ENCODE measurements around the gene STXBP6. TPM values are rescaled to one million over a fixed set of nuclear protein-coding genes. Genes with fewer than 3 reads are reported as not detected.
A peak's percentile ranks its signal among the peaks of the same experiment; 100 is the strongest.

Gene STXBP6
- polyA plus RNA-seq, 1 donor from 2014 or later: 14.6 TPM

DNA sequence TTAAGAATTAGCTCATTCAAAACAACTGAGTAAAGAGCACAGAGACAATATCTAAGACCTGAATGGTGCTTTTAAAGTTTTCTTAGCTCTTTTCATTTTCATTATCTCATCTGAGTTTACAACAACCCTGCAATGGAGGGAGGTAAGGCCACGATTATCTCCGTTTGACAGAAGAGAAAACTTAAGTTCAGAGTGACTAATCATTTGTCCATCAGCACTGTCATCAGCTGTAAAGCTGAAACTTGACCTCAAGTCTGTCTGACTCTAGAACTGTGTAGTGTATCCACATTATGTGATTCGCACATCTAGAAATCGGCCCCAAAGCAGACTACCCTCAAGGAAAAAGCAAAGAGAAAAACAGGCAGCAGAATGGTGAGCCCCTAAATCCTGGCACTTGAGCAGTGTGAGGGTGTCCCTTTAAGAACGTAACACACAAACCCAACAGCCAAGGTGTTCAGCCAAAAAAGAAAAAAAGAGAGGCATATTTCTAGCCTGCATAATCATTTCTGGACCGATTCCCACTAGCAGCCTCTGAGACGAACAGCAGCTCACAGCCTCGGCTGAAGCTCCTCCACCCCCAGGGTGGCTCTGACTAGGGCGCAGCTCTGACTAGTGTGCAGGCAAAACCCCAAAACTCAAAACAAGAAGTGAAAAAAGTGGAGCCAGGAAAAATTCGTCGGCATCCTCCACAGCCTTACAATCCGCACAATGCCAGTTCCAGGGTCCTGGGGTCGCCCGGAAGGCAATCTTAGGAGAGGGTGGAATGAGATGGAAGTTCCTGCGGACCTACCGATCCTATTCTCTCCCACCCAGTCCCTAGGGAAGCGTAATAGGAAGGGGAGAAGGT is 1.6 kb downstream of the STXBP6 start:
- TF ChIP-seq MXI1 (conservative IDR thresholded peaks at IDR 0.05; ENCODE audit: poor library complexity, severe bottlenecking) (no peak), TAF1 (IDR thresholded peaks at IDR 0.05; ENCODE audit: low read depth) (no peak), REST (IDR thresholded peaks at IDR 0.05; ENCODE audit: borderline replicate concordance) (no peak), POLR2AphosphoS5 (IDR thresholded peaks at IDR 0.05) (no peak)
- TF ChIP-seq, protein P1, sequence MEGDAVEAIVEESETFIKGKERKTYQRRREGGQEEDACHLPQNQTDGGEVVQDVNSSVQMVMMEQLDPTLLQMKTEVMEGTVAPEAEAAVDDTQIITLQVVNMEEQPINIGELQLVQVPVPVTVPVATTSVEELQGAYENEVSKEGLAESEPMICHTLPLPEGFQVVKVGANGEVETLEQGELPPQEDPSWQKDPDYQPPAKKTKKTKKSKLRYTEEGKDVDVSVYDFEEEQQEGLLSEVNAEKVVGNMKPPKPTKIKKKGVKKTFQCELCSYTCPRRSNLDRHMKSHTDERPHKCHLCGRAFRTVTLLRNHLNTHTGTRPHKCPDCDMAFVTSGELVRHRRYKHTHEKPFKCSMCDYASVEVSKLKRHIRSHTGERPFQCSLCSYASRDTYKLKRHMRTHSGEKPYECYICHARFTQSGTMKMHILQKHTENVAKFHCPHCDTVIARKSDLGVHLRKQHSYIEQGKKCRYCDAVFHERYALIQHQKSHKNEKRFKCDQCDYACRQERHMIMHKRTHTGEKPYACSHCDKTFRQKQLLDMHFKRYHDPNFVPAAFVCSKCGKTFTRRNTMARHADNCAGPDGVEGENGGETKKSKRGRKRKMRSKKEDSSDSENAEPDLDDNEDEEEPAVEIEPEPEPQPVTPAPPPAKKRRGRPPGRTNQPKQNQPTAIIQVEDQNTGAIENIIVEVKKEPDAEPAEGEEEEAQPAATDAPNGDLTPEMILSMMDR (IDR thresholded peaks at IDR 0.05; ENCODE audit: poor library complexity, severe bottlenecking): no peak
- H3K4me3 ChIP-seq (ENCODE audit: low read length): peak overlapping the region; percentile 84
- H3K9me3 ChIP-seq (ENCODE audit: low read length): no peaks in the 10 kb centered on the region
- H3F3A ChIP-seq (ENCODE audit: insufficient read depth, low read length, poor library complexity, severe bottlenecking): no peaks in the 10 kb centered on the region
- H3K79me2 ChIP-seq (replicated peaks; ENCODE audit: insufficient read depth, low read length): no peaks in the 10 kb centered on the region
- H3K36me3 ChIP-seq (ENCODE audit: insufficient read depth, low read length): no peaks in the 10 kb centered on the region
- no peaks in the 10 kb centered on the region for H4K20me1 ChIP-seq (ENCODE audit: insufficient read depth)
- H3K9ac ChIP-seq (ENCODE audit: low read length): no peak overlapping the region
- no peak overlapping the region for H2AFZ ChIP-seq (ENCODE audit: low read depth, low read length)
- peaks cover 56% of the 10 kb centered on the region for H3K27me3 ChIP-seq (ENCODE audit: insufficient read depth, low read depth, low read length)
- no peak overlapping the region for H3K4me2 ChIP-seq (ENCODE audit: low read length)
- no peaks in the 10 kb centered on the region for H3K9me2 ChIP-seq (ENCODE audit: insufficient read depth, low read length)
- H3K27ac ChIP-seq (ENCODE audit: low read length): no peak overlapping the region

DNA sequence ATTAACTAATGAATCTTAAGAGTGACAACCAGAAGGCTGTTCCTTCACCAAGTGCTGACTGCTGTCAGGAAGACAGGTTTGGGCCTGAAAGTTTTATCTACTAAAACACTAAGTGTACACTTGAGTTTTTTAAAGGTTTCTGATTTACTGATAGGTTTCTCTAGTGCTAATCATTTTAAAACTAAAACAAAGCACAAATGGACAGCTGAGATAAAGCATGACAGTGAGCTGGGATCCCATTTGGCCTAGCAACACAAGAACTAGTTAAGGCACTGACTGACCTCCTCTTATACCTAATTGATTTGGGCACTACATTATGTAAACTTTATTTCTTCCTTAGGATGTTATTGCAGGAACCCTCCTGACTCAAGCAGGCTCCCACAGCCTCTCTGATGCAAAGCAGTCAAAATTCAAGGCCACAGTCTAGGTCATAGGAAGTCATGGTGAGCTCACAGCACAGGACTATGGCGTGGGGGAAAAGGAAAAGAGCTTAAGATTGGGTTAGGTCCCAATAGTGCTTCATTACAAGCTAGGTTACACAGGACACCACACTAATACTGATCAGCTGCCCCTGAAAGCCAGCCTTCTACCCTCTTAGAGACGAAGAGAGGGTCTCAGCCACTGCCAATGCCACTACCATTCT is 3.5 kb downstream of the STXBP6 start:
- H3F3A ChIP-seq (ENCODE audit: insufficient read depth, low read length, poor library complexity, severe bottlenecking): no peaks in the 10 kb centered on the region
- no peaks in the 10 kb centered on the region for H3K79me2 ChIP-seq (replicated peaks; ENCODE audit: insufficient read depth, low read length)
- H2AFZ ChIP-seq (ENCODE audit: low read depth, low read length): no peak overlapping the region
- no peak overlapping the region for H3K9ac ChIP-seq (ENCODE audit: low read length)
- TF ChIP-seq MXI1 (conservative IDR thresholded peaks at IDR 0.05; ENCODE audit: poor library complexity, severe bottlenecking): no peak
- no peak for TF ChIP-seq SMC3 (conservative IDR thresholded peaks at IDR 0.05; ENCODE audit: poor library complexity)
- no peak for TF ChIP-seq EZH2 (IDR thresholded peaks at IDR 0.05; ENCODE audit: borderline replicate concordance, insufficient read depth, low read length, poor library complexity, severe bottlenecking)
- no peak for TF ChIP-seq RAD21 (conservative IDR thresholded peaks at IDR 0.05)
- TF ChIP-seq POLR2AphosphoS5 (IDR thresholded peaks at IDR 0.05): no peak
- TF ChIP-seq EP300 (conservative IDR thresholded peaks at IDR 0.05; ENCODE audit: poor library complexity, severe bottlenecking): no peak
- no peak for TF ChIP-seq REST (IDR thresholded peaks at IDR 0.05; ENCODE audit: borderline replicate concordance)
- TF ChIP-seq, protein P1 (IDR thresholded peaks at IDR 0.05; ENCODE audit: poor library complexity, severe bottlenecking): no peak
- TF ChIP-seq TAF1 (IDR thresholded peaks at IDR 0.05; ENCODE audit: low read depth): no peak
- H3K27ac ChIP-seq (ENCODE audit: low read length): no peak overlapping the region
- no peak overlapping the region for H3K4me3 ChIP-seq (ENCODE audit: low read length)
- no peak overlapping the region for H3K4me2 ChIP-seq (ENCODE audit: low read length)
- no peaks in the 10 kb centered on the region for H3K9me3 ChIP-seq (ENCODE audit: low read length)
- no peaks in the 10 kb centered on the region for H4K20me1 ChIP-seq (ENCODE audit: insufficient read depth)
- H3K27me3 ChIP-seq (ENCODE audit: insufficient read depth, low read depth, low read length): peaks cover 39% of the 10 kb centered on the region
- H3K36me3 ChIP-seq (ENCODE audit: insufficient read depth, low read length): no peaks in the 10 kb centered on the region
- H3K9me2 ChIP-seq (ENCODE audit: insufficient read depth, low read length): no peaks in the 10 kb centered on the region

All from neural cell (in vitro differentiated cells).